C4-2B (cell line): ENCODE results near the gene SCNN1A.

ENCODE experiments used
- ZFX ChIP-seq: fragments of 450-650 bp; IDR thresholded peaks from 2 replicates; pipeline ENCODE4 v1.6.1; 2017
- TF ChIP-seq, protein P1 (sequence below): fragments of 450-650 bp; conservative IDR thresholded peaks from 2 replicates; pipeline ENCODE4 v1.5.1; 2017; ENCODE audit warnings: mild to moderate bottlenecking

DNA sequence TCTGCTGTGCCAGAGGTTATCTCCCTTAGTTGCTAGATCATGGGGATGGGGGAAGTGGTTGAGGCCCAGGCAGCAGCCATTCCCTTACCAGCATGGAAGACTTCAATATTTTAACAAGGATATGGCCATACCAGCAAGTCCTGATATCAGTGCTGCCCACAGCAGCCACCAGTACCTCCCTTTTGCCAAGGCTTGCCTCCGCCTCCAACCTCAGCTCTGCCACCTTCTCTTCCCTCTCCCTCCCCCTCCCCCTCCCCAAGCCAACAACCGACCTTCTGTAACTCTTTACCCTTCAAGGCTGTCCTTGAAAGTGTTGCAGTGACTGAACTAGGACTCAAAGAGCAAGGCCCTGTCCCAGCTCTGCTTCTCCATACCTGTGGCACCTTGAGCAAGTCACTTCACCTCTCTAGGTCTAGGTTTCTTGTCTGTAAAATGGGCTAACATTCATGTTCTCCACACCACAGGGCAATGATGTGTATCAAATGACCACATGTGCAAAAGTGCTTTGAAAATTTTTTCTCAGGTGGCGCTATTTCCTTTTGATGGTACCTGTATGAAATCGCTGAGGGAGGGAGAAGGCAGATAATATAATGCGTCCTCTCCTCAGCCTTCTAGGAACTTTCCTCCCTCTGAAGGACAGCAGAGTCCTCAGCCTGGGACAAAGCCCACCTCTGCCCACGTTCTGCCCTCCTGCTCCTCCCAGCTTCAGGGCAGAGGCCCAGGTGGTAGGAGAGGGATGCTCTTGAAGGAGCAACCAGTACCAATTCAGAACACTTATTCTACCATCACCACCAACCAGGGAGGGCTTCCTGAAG is 50.2 kb downstream of the SCNN1A start:
- TF ChIP-seq, protein P1, sequence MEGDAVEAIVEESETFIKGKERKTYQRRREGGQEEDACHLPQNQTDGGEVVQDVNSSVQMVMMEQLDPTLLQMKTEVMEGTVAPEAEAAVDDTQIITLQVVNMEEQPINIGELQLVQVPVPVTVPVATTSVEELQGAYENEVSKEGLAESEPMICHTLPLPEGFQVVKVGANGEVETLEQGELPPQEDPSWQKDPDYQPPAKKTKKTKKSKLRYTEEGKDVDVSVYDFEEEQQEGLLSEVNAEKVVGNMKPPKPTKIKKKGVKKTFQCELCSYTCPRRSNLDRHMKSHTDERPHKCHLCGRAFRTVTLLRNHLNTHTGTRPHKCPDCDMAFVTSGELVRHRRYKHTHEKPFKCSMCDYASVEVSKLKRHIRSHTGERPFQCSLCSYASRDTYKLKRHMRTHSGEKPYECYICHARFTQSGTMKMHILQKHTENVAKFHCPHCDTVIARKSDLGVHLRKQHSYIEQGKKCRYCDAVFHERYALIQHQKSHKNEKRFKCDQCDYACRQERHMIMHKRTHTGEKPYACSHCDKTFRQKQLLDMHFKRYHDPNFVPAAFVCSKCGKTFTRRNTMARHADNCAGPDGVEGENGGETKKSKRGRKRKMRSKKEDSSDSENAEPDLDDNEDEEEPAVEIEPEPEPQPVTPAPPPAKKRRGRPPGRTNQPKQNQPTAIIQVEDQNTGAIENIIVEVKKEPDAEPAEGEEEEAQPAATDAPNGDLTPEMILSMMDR, result no peak
- TF ChIP-seq ZFX, result no peak
